KMS-11 (cell line): ENCODE measurements around the gene MICAL2.

Experiments
- H2AFZ ChIP-seq: fragments of 200-600 bp; sonication (generic); 2 replicates; pipeline ENCODE4 v1.6.1; 2016; ENCODE audit warnings: antibody characterized with exemption, mixed run types, low read depth
- H3K27ac ChIP-seq: fragments of 200-600 bp; sonication (generic); 2 replicates; pipeline ENCODE4 v1.6.1; 2016; ENCODE audit warnings: mild to moderate bottlenecking, mixed run types
- H3K27me3 ChIP-seq: fragments of 200-600 bp; sonication (generic); 2 replicates; pipeline ENCODE4 v1.6.1; 2017; ENCODE audit warnings: mild to moderate bottlenecking, low read depth, mixed run types, moderate library complexity; ENCODE audit not compliant: insufficient read depth
- H3K36me3 ChIP-seq: fragments of 200-600 bp; sonication (generic); 2 replicates; pipeline ENCODE4 v1.6.1; 2017; ENCODE audit warnings: mild to moderate bottlenecking, mixed run types; ENCODE audit not compliant: insufficient read depth
- H3K4me1 ChIP-seq: fragments of 200-600 bp; sonication (generic); 2 replicates; pipeline ENCODE4 v1.6.1; 2016; ENCODE audit warnings: mild to moderate bottlenecking, low read depth, mixed run types; ENCODE audit not compliant: poor library complexity, severe bottlenecking
- H3K4me2 ChIP-seq: fragments of 200-600 bp; sonication (generic); 2 replicates; pipeline ENCODE4 v1.7.0; 2016; ENCODE audit warnings: mild to moderate bottlenecking, mixed run types
- H3K4me3 ChIP-seq: fragments of 200-600 bp; sonication (generic); IDR thresholded peaks from 2 replicates; pipeline ENCODE4 v1.6.1; 2017; ENCODE audit warnings: low read depth, low read length, mixed read lengths; ENCODE audit not compliant: insufficient read depth
- H3K79me2 ChIP-seq: fragments of 200-600 bp; sonication (generic); 2 replicates; pipeline ENCODE4 v1.6.1; 2016; ENCODE audit warnings: low read depth, mixed run types; ENCODE audit not compliant: insufficient read depth
- H3K9ac ChIP-seq: fragments of 200-600 bp; sonication (generic); 2 replicates; pipeline ENCODE4 v1.6.1; 2016; ENCODE audit warnings: mild to moderate bottlenecking, mixed run types
- H4K20me1 ChIP-seq: fragments of 200-600 bp; sonication (generic); 2 replicates; pipeline ENCODE4 v1.6.1; 2016; ENCODE audit warnings: mild to moderate bottlenecking, mixed run types; ENCODE audit not compliant: insufficient read depth
- TF ChIP-seq, protein P1 (sequence below): fragments of 200-600 bp; sonication (generic); conservative IDR thresholded peaks from 2 replicates; pipeline ENCODE4 v1.6.1; 2017; ENCODE audit warnings: low read depth, mild to moderate bottlenecking, antibody characterized with exemption, low read length, moderate library complexity, mixed read lengths

Gene MICAL2

DNA sequence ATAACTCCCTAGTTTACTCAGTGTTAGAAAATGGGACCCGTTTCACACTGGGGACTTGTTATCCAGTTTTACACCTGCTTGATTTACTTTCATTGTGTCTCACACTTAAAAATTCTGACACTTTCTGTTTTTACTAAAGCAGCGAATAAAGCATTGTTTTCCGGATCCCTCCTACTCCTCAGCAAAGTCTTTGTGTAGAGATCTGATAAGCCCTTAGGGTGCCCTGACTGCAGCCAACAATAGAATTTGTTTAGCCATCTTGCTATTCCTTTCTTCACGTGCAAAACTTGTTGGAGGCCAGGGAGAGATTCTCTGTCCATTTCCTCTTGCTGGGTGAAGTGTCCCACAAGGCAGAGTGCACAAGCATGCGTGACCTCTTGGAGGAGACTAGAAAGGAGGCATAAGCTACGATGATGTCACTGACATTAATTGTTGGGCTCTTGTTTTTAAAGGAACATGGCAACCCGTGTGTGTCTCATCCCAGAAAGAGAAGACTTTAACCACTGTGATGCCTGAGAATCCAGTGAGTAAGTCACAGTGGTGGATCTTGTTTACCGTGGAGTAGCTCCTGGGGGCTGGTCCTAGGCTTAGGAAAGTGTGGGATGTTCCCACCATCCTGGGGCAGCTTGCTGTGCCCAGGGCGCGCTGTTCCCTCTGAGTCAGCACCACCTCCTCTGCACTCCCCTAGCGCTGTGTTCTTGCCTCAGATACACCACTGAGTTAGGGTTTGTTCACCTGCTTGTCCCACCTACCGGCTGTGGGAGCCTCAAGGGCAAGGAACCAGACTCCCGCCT lies 27.7 kb downstream of the MICAL2 start:
- Histone ChIP-seq H3K79me2 (no peaks in the 10 kb centered on the region), H3K27ac (no peak overlapping the region)

DNA sequence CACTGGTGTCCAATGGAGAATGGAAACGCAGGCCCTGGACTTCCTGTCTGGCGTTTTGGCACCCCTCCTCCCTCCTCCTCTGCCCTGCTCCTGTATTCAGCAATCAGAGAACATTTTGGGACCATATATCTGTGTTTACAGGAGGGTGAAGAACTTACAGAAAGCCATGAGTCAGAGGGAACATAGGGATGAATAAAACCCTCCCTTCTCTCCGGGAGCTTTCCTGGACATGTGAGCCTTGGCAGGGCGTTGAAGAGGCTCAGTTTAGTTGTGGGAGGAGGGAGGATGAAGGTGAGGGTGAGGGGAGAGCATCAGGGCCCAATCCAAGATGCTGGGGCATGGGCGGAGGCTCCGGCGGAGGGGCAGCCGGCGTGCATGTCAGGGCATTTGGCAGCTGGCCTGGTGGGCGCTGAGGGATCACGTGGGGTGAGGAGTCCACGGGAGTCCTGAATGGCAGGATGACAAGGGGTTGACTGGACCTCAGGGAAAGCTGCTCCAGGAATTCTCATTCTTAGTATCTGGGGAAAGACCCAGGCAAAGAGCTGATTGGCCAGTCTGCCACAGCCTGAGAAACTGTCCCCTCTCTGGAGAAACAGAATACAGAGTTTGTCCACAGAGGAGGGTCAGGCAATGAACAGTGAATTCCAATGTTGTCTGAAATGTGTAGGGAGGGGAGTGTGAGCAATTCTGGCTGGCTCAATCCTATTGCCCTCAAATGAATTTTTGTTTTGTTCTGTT lies 28.9 kb downstream of the MICAL2 start:
- no peak overlapping the region for H3K4me3 ChIP-seq
- TF ChIP-seq, protein P1, sequence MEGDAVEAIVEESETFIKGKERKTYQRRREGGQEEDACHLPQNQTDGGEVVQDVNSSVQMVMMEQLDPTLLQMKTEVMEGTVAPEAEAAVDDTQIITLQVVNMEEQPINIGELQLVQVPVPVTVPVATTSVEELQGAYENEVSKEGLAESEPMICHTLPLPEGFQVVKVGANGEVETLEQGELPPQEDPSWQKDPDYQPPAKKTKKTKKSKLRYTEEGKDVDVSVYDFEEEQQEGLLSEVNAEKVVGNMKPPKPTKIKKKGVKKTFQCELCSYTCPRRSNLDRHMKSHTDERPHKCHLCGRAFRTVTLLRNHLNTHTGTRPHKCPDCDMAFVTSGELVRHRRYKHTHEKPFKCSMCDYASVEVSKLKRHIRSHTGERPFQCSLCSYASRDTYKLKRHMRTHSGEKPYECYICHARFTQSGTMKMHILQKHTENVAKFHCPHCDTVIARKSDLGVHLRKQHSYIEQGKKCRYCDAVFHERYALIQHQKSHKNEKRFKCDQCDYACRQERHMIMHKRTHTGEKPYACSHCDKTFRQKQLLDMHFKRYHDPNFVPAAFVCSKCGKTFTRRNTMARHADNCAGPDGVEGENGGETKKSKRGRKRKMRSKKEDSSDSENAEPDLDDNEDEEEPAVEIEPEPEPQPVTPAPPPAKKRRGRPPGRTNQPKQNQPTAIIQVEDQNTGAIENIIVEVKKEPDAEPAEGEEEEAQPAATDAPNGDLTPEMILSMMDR: no peak
- H3K27ac ChIP-seq: no peak overlapping the region
- H4K20me1 ChIP-seq: no peaks in the 10 kb centered on the region
- H3K36me3 ChIP-seq: no peaks in the 10 kb centered on the region
- H3K27me3 ChIP-seq: no peaks in the 10 kb centered on the region
- H3K9ac ChIP-seq: no peak overlapping the region
- no peaks in the 10 kb centered on the region for H3K79me2 ChIP-seq
- peaks cover 11% of the 10 kb centered on the region for H3K4me1 ChIP-seq
- H2AFZ ChIP-seq: no peak overlapping the region
- no peak overlapping the region for H3K4me2 ChIP-seq

More for the DNA sequence above, 27.7 kb downstream of the MICAL2 start:
- H3K4me1 ChIP-seq: peaks cover 11% of the 10 kb centered on the region
- no peaks in the 10 kb centered on the region for H3K27me3 ChIP-seq
- H2AFZ ChIP-seq: no peak overlapping the region
- H3K4me3 ChIP-seq: no peak overlapping the region
- no peaks in the 10 kb centered on the region for H4K20me1 ChIP-seq
- H3K9ac ChIP-seq: no peak overlapping the region
- no peak overlapping the region for H3K4me2 ChIP-seq
- H3K36me3 ChIP-seq: no peaks in the 10 kb centered on the region
- TF ChIP-seq, protein P1: no peak

DNA sequence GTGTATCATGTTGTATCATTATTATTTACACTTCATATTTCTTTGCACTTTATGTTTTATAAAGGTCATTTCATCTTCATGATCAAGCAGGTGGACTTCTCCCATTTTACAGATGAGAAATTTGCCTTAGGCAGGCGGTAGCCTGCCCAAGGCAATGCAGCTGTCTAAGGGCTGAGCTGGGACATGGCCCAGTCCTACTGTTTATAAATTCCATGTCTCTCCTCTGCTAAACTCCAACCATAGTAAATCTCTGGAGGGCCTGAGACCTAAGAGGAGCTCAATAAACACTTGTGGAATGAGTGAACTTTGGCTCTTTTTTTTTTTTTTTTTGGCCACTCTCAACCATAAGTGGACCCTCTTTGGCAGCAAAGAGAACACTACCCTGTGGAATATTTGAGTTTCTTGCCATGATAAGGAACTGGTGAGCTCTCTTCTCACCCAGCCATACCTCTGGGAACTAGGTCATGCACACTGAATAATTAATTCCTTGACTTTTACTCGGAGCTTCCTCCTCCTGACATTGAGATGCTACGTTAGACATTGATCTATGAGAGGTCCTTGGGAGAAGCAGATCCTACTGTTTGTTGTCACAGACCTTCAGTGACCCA lies 29.9 kb downstream of the MICAL2 start:
- no peaks in the 10 kb centered on the region for H3K36me3 ChIP-seq
- H4K20me1 ChIP-seq: no peaks in the 10 kb centered on the region
- H3K79me2 ChIP-seq: no peaks in the 10 kb centered on the region
- peaks cover 11% of the 10 kb centered on the region for H3K4me1 ChIP-seq
- TF ChIP-seq, protein P1: no peak
- H2AFZ ChIP-seq: no peak overlapping the region
- no peak overlapping the region for H3K27ac ChIP-seq
- H3K9ac ChIP-seq: no peak overlapping the region
- no peak overlapping the region for H3K4me3 ChIP-seq
- no peak overlapping the region for H3K4me2 ChIP-seq
- H3K27me3 ChIP-seq: no peaks in the 10 kb centered on the region

DNA sequence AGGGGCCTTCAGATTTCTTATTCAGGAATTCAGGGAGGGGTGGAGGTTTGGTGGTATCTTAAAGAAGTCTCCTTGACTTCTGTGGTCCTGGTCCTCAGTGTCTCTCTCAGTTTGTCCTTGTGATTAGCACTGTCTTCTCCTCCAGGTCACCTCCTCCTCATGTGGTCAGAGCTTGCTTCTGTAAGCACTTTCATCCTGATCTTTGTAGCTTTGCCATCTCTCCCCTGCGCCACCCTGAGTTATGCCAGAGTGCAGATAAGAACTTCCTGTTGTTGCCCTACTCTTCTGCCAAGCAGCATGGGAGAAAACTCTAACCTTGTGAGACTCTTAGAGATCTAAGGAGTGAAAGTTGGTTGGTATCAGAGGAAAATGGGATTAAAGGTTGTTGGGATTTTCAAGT lies 30.9 kb downstream of the MICAL2 start:
- Histone ChIP-seq H3K4me3 (no peak overlapping the region), H3K36me3 (no peaks in the 10 kb centered on the region), H3K79me2 (no peaks in the 10 kb centered on the region), H3K27me3 (no peaks in the 10 kb centered on the region), H2AFZ (no peak overlapping the region), H3K4me2 (0 out of 2 replicates have a peak overlapping the region, but pooled peaks have one; percentile 15), H3K4me1 (peaks cover 11% of the 10 kb centered on the region), H3K27ac (no peak overlapping the region), H3K9ac (no peak overlapping the region), H4K20me1 (no peaks in the 10 kb centered on the region)
- TF ChIP-seq, protein P1: no peak
